ENCODE data around the gene TRPV2.

DNA sequence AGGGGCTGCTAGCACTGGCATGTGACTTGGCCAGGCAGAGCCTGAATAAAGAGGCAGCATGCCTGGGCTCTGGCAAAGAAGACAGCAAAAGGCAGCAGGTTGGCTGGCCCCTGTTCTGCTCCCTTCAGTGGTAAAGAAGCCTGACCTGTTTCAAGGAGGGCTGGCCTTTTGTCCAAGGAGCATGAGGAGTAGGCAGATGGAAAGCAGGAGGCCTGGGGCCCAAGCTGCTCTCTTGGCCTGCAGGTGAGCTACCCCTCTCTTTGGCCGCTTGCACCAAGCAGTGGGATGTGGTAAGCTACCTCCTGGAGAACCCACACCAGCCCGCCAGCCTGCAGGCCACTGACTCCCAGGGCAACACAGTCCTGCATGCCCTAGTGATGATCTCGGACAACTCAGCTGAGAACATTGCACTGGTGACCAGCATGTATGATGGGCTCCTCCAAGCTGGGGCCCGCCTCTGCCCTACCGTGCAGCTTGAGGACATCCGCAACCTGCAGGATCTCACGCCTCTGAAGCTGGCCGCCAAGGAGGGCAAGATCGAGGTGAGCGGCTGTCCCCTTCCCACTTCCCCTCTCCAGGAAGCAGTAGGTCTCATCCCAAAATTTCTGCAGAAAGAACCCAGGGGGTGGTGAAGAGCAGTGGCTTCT, 8.0 kb downstream of the TRPV2 start:
- TF ChIP-seq POLR2AphosphoS5 (IDR thresholded peaks at IDR 0.05; ENCODE audit: low read depth, low read length) (no peak), TAF1 (IDR thresholded peaks at IDR 0.05; ENCODE audit: borderline replicate concordance, insufficient read depth, low read length) (no peak)

Measured in PFSK-1 (cell line).